ENCODE data around the gene PABPC1L2B. TPM values are rescaled to one million over a fixed set of nuclear protein-coding genes. Genes with fewer than 3 reads are reported as not detected.

Gene PABPC1L2B
- total RNA-seq, result not detected in 2 replicates

GRCh38 chrX:73002733-73003132 is at the start of gene PABPC1L2B:
Gene PABPC1L2B (plus strand): TSS chrX:73002939. CDS start chrX:73003643, 704 bp downstream.

Other genes with a start within 250 kb of the PABPC1L2B start
- not detected in 2 replicates for gene DMRTC1B, start 226.0 kb upstream of the PABPC1L2B start, total RNA-seq
- gene FAM236B, start 220.3 kb upstream of the PABPC1L2B start, total RNA-seq, result not detected in 2 replicates
- gene FAM236D, start 194.7 kb upstream of the PABPC1L2B start, total RNA-seq, result not detected in 2 replicates
- gene FAM236C, start 90.3 kb upstream of the PABPC1L2B start, total RNA-seq, result not detected in 2 replicates
- not detected in 2 replicates for gene FAM236A, start 64.7 kb upstream of the PABPC1L2B start, total RNA-seq
- gene DMRTC1, start 59.1 kb upstream of the PABPC1L2B start, total RNA-seq, result not detected in 2 replicates
- not detected in 2 replicates for gene PABPC1L2A, start 76.6 kb downstream of the PABPC1L2B start, total RNA-seq
- under 0.01 and 0.24 TPM in 2 replicates for gene NAP1L2, start 211.9 kb downstream of the PABPC1L2B start, total RNA-seq